Nephron progenitor cell (in vitro differentiated cells): ENCODE data around the gene OAS3.
A peak's percentile ranks its signal among the peaks of the same experiment; 100 is the strongest.

Experiments
- DNase-seq: peaks from one replicate; pipeline ENCODE4 v3.0.0; 2021
- H3K27ac Mint-ChIP-seq: 2 replicates; pipeline ENCODE4 v1.8.0; 2021; ENCODE audit warnings: mild to moderate bottlenecking, moderate library complexity, mixed read lengths
- H3K27me3 Mint-ChIP-seq: 2 replicates; pipeline ENCODE4 v1.8.0; 2021; ENCODE audit warnings: mild to moderate bottlenecking, low read depth, mixed read lengths; ENCODE audit not compliant: poor library complexity
- H3K36me3 Mint-ChIP-seq: 2 replicates; pipeline ENCODE4 v1.8.0; 2021; ENCODE audit warnings: low read depth, mixed read lengths
- H3K4me1 Mint-ChIP-seq: 2 replicates; pipeline ENCODE4 v1.8.0; 2021; ENCODE audit warnings: mixed read lengths
- H3K4me3 Mint-ChIP-seq: 2 replicates; pipeline ENCODE4 v1.8.0; 2021; ENCODE audit warnings: mild to moderate bottlenecking, moderate library complexity, mixed read lengths
- H3K9me3 Mint-ChIP-seq: 2 replicates; pipeline ENCODE4 v1.8.0; 2021; ENCODE audit warnings: mild to moderate bottlenecking, moderate library complexity, mixed read lengths
- TF ChIP-seq, protein P1 (sequence below): fragments of 200-600 bp; sonication (generic); IDR thresholded peaks from 2 replicates; pipeline ENCODE4 v1.5.0; 2021; ENCODE audit warnings: antibody characterized with exemption

The OAS3 gene

DNA sequence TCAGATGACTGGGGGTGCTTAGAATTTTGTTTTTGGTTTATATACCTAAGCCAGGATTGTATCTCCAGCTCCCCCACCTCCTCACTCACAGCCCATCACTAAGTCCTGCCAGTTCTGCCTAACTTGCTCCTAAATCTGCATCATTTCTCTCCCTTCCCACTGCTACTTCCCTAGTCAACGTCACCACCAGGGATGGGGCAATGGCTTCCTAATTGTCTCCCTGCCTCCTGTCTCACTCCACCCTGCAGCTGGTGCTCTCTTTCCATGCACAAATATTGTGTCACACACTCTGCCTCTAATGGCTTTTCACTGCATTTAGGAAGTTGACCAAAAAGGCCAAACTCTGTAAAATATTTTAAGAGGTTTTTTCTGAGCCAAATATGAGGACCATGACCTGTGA lies 51.5 kb downstream of the OAS3 start:
- DNase-seq: no peak
- H3K4me3 Mint-ChIP-seq: no peak overlapping the region
- no peak overlapping the region for H3K27ac Mint-ChIP-seq

DNA sequence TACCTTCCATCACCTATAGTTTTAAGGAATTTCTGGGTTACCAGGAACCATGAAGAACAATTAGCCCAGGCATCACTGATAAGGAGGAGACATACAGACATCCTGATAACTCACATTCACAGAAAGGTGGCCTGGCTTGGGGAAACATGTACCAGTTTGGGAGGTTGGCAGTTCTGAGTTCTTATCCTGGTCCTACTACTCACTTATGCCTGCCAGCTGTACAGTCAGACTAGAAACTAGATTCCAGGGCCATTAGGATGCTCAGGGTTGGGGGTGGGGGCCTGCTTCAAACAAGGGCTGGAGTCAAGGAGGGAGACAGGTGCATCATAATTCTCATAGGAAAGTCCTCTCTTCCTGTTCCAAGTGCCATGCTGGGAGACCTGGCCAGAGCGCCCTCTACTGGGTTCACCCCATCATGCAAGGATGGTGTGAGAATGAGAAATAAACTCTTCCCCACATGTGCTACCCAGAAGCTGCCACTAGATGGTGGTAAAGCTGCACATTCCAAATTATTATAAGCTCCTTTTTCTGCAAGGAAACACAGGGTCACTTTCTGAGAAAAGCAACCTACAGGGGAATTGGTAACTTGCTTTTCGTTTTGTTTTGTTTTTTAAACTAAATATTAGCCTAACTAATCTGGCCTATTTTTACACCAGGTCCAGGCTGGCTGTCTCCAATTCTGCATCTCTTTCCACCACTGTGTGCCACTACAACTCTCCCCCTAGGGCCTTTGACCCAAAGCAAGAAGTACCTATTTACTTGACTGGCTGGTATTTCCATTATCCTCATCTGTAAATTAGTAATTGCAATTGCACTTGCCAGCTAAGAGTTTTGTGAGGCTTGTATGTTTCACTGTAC lies 54.5 kb downstream of the OAS3 start:
- TF ChIP-seq, protein P1, sequence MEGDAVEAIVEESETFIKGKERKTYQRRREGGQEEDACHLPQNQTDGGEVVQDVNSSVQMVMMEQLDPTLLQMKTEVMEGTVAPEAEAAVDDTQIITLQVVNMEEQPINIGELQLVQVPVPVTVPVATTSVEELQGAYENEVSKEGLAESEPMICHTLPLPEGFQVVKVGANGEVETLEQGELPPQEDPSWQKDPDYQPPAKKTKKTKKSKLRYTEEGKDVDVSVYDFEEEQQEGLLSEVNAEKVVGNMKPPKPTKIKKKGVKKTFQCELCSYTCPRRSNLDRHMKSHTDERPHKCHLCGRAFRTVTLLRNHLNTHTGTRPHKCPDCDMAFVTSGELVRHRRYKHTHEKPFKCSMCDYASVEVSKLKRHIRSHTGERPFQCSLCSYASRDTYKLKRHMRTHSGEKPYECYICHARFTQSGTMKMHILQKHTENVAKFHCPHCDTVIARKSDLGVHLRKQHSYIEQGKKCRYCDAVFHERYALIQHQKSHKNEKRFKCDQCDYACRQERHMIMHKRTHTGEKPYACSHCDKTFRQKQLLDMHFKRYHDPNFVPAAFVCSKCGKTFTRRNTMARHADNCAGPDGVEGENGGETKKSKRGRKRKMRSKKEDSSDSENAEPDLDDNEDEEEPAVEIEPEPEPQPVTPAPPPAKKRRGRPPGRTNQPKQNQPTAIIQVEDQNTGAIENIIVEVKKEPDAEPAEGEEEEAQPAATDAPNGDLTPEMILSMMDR: peak; percentile 90
- Mint-ChIP-seq H3K36me3 (no peaks in the 10 kb centered on the region), H3K27me3 (peaks cover 37% of the 10 kb centered on the region), H3K9me3 (peaks cover 12% of the 10 kb centered on the region), H3K4me1 (no peaks in the 10 kb centered on the region), H3K4me3 (no peak overlapping the region), H3K27ac (no peak overlapping the region)
- DNase-seq: peak; percentile 57

More for the DNA sequence above, 51.5 kb downstream of the OAS3 start:
- TF ChIP-seq, protein P1: no peak
- Mint-ChIP-seq H3K4me1 (no peaks in the 10 kb centered on the region), H3K27me3 (peaks cover 25% of the 10 kb centered on the region), H3K36me3 (no peaks in the 10 kb centered on the region), H3K9me3 (peaks cover 14% of the 10 kb centered on the region)

DNA sequence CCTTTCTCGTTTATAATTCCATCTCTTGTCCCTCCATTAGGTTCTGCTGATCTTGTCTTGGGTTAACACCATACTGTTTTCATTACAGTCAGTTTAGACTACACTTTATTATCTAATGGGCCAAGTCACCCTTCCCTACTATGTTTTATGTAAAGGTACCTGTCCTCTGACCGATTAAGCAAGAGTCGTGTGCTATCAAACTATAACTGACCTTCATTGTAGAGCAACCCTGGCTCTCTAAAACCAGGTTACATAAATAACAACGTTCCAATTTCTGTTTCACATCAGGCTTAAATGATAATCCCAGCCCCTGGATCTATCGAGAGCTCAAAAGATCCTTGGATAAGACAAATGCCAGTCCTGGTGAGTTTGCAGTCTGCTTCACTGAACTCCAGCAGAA lies 56.7 kb downstream of the OAS3 start:
- Mint-ChIP-seq H3K9me3 (peaks cover 19% of the 10 kb centered on the region), H3K27me3 (peaks cover 34% of the 10 kb centered on the region), H3K4me1 (no peaks in the 10 kb centered on the region), H3K36me3 (no peaks in the 10 kb centered on the region), H3K4me3 (no peak overlapping the region), H3K27ac (no peak overlapping the region)
- TF ChIP-seq, protein P1: no peak
- DNase-seq: no peak

GRCh38 chr12:112996501-112996900 lies 58.2 kb downstream of the OAS3 start:
- no peak overlapping the region for H3K4me3 Mint-ChIP-seq
- H3K36me3 Mint-ChIP-seq: no peaks in the 10 kb centered on the region
- peaks cover 19% of the 10 kb centered on the region for H3K9me3 Mint-ChIP-seq
- H3K4me1 Mint-ChIP-seq: no peaks in the 10 kb centered on the region
- no peak overlapping the region for H3K27ac Mint-ChIP-seq
- H3K27me3 Mint-ChIP-seq: peaks cover 28% of the 10 kb centered on the region
- TF ChIP-seq, protein P1: no peak
- no peak for DNase-seq

GRCh38 chr12:112997506-112997905 lies 59.2 kb downstream of the OAS3 start:
- Mint-ChIP-seq H3K27me3 (peaks cover 28% of the 10 kb centered on the region), H3K27ac (no peak overlapping the region), H3K4me1 (no peaks in the 10 kb centered on the region), H3K36me3 (no peaks in the 10 kb centered on the region), H3K9me3 (peaks cover 14% of the 10 kb centered on the region), H3K4me3 (no peak overlapping the region)
- TF ChIP-seq, protein P1: no peak
- no peak for DNase-seq
